Head of caudate nucleus (tissue), 42 donors: Measurements from ENCODE around the gene CCR6.

Source experiments
- DNase-seq, 42 donors: peaks; one replicate each; pipeline versions ENCODE4 v3.0.0 to v3.0.0-alpha.2; 2020 to 2021; ENCODE audit warnings: mixed read lengths in 7 of 42
- intact Hi-C: fragments of 100-400 bp; cut with DNase I; formaldehyde crosslinking; loops from one replicate; pipeline ENCODE4 v1.15.0; 2022

Gene CCR6

GRCh38 chr6:167137081-167137480 is 14.2 kb downstream of the CCR6 start:
- no peak for DNase-seq
- intact Hi-C loops, result loop anchor here (10.0 kb wide), 1 partner anchor 352 kb away; no protein-coding TSS in a partner anchor

GRCh38 chr6:167137881-167138280 is 15.0 kb downstream of the CCR6 start:
- intact Hi-C loops, result loop anchor here (10.0 kb wide), 1 partner anchor 353 kb away; no protein-coding TSS in a partner anchor
- DNase-seq, result no peak

- intact Hi-C loops, result loop anchor here (10.0 kb wide), 2 partner anchors 145 to 355 kb away; partner anchors contain the start of gene CEP43
- no peak for DNase-seq
Measured at GRCh38 chr6:167139761-167140160, 16.9 kb downstream of the CCR6 start.

GRCh38 chr6:167140589-167141474 is 17.9 kb downstream of the CCR6 start:
- intact Hi-C loops, result loop anchor here (10.0 kb wide), 1 partner anchor 146 kb away; the partner anchor contains the start of gene CEP43
- DNase-seq, result no peak

- DNase-seq, result peak in 41 of 42 donors; percentile 22 to 82 (median 58)
- intact Hi-C loops, result loop anchor here (10.0 kb wide), 1 partner anchor 147 kb away; the partner anchor contains the start of gene CEP43
Measured at GRCh38 chr6:167141667-167142432, 19.0 kb downstream of the CCR6 start.

- DNase-seq, result no peak
- intact Hi-C loops, result loop anchor here (10.0 kb wide), 1 partner anchor 148 kb away; the partner anchor contains the start of gene CEP43
Measured at GRCh38 chr6:167142433-167142761, 19.5 kb downstream of the CCR6 start.

- intact Hi-C loops, result loop anchor here (10.0 kb wide), 1 partner anchor 148 kb away; the partner anchor contains the start of gene CEP43
- DNase-seq, result no peak
Measured at GRCh38 chr6:167143041-167143440, 20.1 kb downstream of the CCR6 start.

GRCh38 chr6:167145461-167145860 is 22.6 kb downstream of the CCR6 start:
- no peak for DNase-seq
- intact Hi-C loops, result loop anchor here (10.0 kb wide), 1 partner anchor 151 kb away; the partner anchor contains the start of gene CEP43

- DNase-seq, result peak in 9 of 42 donors; percentile 9 to 41 (median 22)
- intact Hi-C loops, result loop anchor here (10.0 kb wide), 1 partner anchor 151 kb away; the partner anchor contains the start of gene CEP43
Measured at GRCh38 chr6:167146135-167146534, 23.2 kb downstream of the CCR6 start.

GRCh38 chr6:167146977-167147376 is 24.1 kb downstream of the CCR6 start:
- DNase-seq, result no peak
- intact Hi-C loops, result loop anchor here (10.0 kb wide), 1 partner anchor 152 kb away; the partner anchor contains the start of gene CEP43

GRCh38 chr6:167148021-167148420 is 25.1 kb downstream of the CCR6 start:
- intact Hi-C loops, result loop anchor here (10.0 kb wide), 1 partner anchor 153 kb away; the partner anchor contains the start of gene CEP43
- DNase-seq, result no peak

- DNase-seq, result no peak
- intact Hi-C loops, result loop anchor here (10.0 kb wide), 1 partner anchor 154 kb away; the partner anchor contains the start of gene CEP43
Measured at GRCh38 chr6:167148997-167149396, 26.1 kb downstream of the CCR6 start.

GRCh38 chr6:167150941-167151549 is 28.1 kb downstream of the CCR6 start:
- no peak for DNase-seq
- intact Hi-C loops, result no loop called here

- no peak for DNase-seq
- intact Hi-C loops, result no loop called here
Measured at GRCh38 chr6:167151648-167152047, 28.8 kb downstream of the CCR6 start.

GRCh38 chr6:167152862-167153261 is 30.0 kb downstream of the CCR6 start:
- DNase-seq, result no peak
- intact Hi-C loops, result no loop called here

GRCh38 chr6:167153521-167153959 is 30.6 kb downstream of the CCR6 start:
- DNase-seq, result peak in 23 of 42 donors; percentile 13 to 75 (median 33)
- intact Hi-C loops, result no loop called here

- intact Hi-C loops, result no loop called here
- no peak for DNase-seq
Measured at GRCh38 chr6:167154291-167154690, 31.4 kb downstream of the CCR6 start.

GRCh38 chr6:167154895-167155294 is 32.0 kb downstream of the CCR6 start:
- intact Hi-C loops, result no loop called here

GRCh38 chr6:167157414-167157813 is 34.5 kb downstream of the CCR6 start:
- no peak for DNase-seq
- intact Hi-C loops, result no loop called here

More at GRCh38 chr6:167154895-167155294, 32.0 kb downstream of the CCR6 start:
- DNase-seq, result no peak
